ENCODE results near the gene SLC4A1. TPM values are rescaled to one million over a fixed set of nuclear protein-coding genes. Genes with fewer than 3 reads are reported as not detected.

Gene SLC4A1
- total RNA-seq, 1 donor from 2014 or later = not detected

DNA sequence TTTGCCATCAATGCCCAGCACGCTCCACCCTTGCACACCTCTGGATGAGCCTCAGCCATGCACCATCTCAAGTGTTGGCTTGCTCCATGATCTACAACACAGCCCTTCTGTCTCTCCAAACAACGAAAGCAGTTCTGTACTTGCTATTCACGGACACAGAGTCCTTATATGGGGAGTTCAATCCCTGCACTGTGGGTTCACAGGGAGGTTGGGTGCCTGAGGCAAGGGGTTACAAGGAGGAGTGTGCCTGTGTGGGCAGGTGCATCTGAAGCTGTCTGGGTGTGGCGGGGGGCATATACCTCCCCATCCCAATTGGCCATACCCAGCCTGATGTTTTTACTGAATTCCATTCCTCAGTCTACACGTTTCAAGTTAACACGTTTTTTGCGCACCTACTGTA is 46.1 kb upstream of the SLC4A1 start:
- Histone ChIP-seq H3K4me3 (ENCODE audit: low read depth, low read length) (no peak overlapping the region), H3K36me3 (ENCODE audit: control insufficient read depth, insufficient read depth, low read length) (no peaks in the 10 kb centered on the region), H3K27me3 (ENCODE audit: control insufficient read depth, insufficient read depth, low read length) (peaks cover 7% of the 10 kb centered on the region)
- FAIRE-seq (no peak), DNase-seq (ENCODE audit: low read depth) (no peak)
- TF ChIP-seq, protein P1, sequence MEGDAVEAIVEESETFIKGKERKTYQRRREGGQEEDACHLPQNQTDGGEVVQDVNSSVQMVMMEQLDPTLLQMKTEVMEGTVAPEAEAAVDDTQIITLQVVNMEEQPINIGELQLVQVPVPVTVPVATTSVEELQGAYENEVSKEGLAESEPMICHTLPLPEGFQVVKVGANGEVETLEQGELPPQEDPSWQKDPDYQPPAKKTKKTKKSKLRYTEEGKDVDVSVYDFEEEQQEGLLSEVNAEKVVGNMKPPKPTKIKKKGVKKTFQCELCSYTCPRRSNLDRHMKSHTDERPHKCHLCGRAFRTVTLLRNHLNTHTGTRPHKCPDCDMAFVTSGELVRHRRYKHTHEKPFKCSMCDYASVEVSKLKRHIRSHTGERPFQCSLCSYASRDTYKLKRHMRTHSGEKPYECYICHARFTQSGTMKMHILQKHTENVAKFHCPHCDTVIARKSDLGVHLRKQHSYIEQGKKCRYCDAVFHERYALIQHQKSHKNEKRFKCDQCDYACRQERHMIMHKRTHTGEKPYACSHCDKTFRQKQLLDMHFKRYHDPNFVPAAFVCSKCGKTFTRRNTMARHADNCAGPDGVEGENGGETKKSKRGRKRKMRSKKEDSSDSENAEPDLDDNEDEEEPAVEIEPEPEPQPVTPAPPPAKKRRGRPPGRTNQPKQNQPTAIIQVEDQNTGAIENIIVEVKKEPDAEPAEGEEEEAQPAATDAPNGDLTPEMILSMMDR (IDR thresholded peaks at IDR 0.05; ENCODE audit: insufficient read depth, low read length, severe bottlenecking) = no peak

DNA sequence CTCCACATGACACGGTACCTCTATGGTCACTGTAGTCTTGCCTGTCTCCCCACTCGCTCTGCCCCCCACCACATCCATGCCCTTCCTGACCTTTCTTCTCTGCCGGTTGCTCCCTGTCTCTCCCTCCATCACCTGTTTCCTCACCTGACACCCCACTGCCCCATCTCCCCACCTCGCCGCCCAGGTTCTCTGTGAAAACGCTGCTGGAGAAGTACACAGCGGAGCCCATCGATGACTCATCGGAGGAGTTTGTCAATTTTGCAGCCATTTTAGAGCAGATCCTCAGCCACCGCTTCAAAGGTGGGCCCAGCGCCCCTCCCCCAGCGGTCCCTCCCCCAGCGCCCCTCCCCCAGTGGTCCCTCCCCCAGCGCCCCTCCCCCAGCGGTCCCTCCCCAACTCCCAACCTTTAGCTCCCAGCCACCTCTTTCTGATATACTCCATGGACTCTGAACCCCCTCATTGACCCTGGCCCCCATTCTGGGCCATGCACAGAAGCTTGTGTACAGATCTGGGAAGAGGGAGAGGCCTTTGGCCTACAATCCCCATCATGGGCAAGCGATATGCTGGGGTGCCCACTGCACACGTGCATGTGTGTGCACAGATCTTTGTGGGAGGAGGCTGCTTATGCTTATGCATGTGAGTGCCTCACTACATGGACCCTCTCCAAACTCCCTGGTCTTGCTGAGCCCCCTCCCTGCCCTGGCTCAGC is 44.6 kb upstream of the SLC4A1 start:
- Histone ChIP-seq H3K36me3 (ENCODE audit: control insufficient read depth, insufficient read depth, low read length) (no peaks in the 10 kb centered on the region), H3K27me3 (ENCODE audit: control insufficient read depth, insufficient read depth, low read length) (peaks cover 7% of the 10 kb centered on the region), H3K4me3 (ENCODE audit: low read depth, low read length) (no peak overlapping the region)
- TF ChIP-seq, protein P1 (IDR thresholded peaks at IDR 0.05; ENCODE audit: insufficient read depth, low read length, severe bottlenecking) = no peak
- FAIRE-seq = no peak
- DNase-seq (ENCODE audit: low read depth) = no peak

DNA sequence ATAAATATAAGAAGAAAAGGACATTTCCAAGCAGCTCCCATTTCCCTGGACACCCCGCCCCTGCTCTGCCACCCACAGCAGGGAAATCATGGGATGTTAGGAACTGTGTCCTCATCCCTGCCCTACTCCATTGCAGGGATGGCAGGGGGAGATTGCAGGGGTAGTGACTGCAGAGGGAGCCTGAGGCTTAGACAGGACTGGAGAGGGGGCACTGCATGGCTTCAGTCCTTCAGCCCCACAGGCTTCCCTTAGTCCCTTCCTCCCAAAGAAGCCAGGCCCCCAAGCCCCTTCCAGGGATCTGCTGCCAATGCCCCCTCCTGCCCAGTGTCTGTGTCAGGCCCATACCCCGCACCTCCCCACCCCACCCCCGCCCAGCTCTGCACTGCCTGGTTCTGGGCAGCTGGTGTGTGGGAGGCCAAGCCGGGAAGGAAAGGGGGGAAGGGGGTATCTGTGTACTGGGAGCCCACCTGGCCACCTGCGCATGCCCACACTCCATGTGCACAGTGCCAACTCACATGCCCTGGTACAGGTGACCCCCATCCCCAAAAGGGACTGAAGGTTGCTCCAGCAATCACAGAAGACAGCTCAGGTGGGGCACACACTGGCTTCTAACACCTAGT is 43.7 kb upstream of the SLC4A1 start:
- TF ChIP-seq, protein P1 (IDR thresholded peaks at IDR 0.05; ENCODE audit: insufficient read depth, low read length, severe bottlenecking) = no peak
- H3K27me3 ChIP-seq (ENCODE audit: control insufficient read depth, insufficient read depth, low read length) = peaks cover 5% of the 10 kb centered on the region
- no peak for FAIRE-seq

DNA sequence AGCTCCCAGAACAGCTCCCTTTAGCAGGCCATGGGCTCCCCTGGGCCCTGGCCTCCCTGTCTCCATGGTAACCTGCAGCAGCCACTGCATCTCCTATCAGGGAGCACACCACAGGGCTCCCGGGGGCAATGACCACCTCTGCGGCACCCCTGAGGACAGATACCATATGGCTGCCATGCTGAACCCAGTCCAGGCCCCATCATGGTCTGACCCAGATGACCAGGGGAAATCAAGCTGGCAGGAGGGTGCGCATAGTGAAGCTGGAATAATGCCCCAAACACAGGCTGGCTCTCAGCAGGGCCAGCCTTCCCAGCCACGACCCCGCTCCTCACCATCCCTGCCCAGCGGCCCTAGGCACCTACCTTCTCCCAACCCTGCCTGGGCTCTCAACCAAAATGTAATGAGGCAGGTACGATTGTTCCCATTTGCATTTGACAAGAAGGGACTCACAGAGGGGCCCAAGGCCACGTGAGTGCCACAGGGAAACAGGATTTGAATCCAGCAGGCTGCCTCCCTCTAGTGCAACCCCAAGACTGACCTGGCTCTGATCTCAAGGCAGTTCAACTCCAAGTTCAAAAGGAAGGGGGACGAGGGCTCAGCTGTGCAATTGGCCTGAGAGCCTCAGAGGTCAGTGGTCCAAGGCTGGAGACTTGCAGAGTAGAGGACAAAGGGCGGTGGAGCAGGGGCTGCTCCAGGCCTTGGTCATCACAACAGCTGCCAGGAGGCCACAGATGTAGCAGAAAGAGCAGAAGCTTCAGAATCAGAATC is 42.9 kb upstream of the SLC4A1 start:
- no peak for DNase-seq (ENCODE audit: low read depth)
- Histone ChIP-seq H3K27me3 (ENCODE audit: control insufficient read depth, insufficient read depth, low read length) (peaks cover 3% of the 10 kb centered on the region), H3K36me3 (ENCODE audit: control insufficient read depth, insufficient read depth, low read length) (no peaks in the 10 kb centered on the region), H3K4me3 (ENCODE audit: low read depth, low read length) (no peak overlapping the region)
- no peak for FAIRE-seq
- TF ChIP-seq, protein P1 (IDR thresholded peaks at IDR 0.05; ENCODE audit: insufficient read depth, low read length, severe bottlenecking) = no peak

More for the DNA sequence above, 43.7 kb upstream of the SLC4A1 start:
- DNase-seq (ENCODE audit: low read depth) = no peak
- no peak overlapping the region for H3K4me3 ChIP-seq (ENCODE audit: low read depth, low read length)
- H3K36me3 ChIP-seq (ENCODE audit: control insufficient read depth, insufficient read depth, low read length) = no peaks in the 10 kb centered on the region

DNA sequence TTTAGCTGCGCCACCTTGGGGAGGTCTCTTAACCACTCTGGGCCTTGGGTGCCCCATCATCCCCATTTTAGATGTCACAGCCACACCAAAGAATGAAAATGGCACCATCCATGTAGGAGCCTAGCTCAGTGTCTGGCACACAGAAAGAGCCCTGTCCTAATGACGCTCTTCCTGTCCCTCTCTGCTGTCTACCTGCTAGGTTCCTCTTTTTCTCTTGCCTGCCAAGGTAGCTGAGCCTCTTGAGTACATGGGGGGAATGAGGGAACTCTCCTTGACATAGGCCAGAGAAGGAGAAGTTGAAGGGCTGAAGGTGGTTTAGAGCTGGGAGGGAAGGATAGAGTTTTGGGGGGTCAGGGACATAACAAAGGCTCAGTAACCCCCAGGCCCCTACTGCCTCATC is 42.3 kb upstream of the SLC4A1 start:
- Histone ChIP-seq H3K27me3 (ENCODE audit: control insufficient read depth, insufficient read depth, low read length) (no peaks in the 10 kb centered on the region), H3K36me3 (ENCODE audit: control insufficient read depth, insufficient read depth, low read length) (no peaks in the 10 kb centered on the region), H3K4me3 (ENCODE audit: low read depth, low read length) (no peak overlapping the region)
- no peak for DNase-seq (ENCODE audit: low read depth)
- no peak for FAIRE-seq
- TF ChIP-seq, protein P1 (IDR thresholded peaks at IDR 0.05; ENCODE audit: insufficient read depth, low read length, severe bottlenecking) = no peak

Data from bronchial epithelial cell (primary cell).